Smooth muscle cell (in vitro differentiated cells): ENCODE measurements around the gene SUB1. TPM values are rescaled to one million over a fixed set of nuclear protein-coding genes. Genes with fewer than 3 reads are reported as not detected.
"Not testable (repeated sequence)": the region's sequence is repeated elsewhere in the genome, so short reads cannot be mapped to it uniquely, and the experiment has no call there.

Experiments used
- DNase-seq: peaks from one replicate; lab custom pipeline; 2025; ENCODE audit not compliant: unreplicated experiment; lab: John Stamatoyannopoulos, UW
- H2AFZ ChIP-seq: fragments of 200-600 bp; sonication (generic); 2 replicates; pipeline ENCODE4 v1.6.0; 2016; ENCODE audit warnings: antibody characterized with exemption, low read depth, mild to moderate bottlenecking
- H3F3A ChIP-seq: fragments of 200-600 bp; sonication (generic); 2 replicates; pipeline ENCODE4 v1.6.0; 2017; ENCODE audit warnings: antibody characterized with exemption, low read depth
- H3K27ac ChIP-seq: fragments of 200-600 bp; sonication (generic); 2 replicates; pipeline ENCODE4 v1.5.1; 2016; ENCODE audit warnings: low read depth, mild to moderate bottlenecking
- H3K27me3 ChIP-seq: fragments of 200-600 bp; sonication (generic); 2 replicates; pipeline ENCODE4 v1.6.1; 2016; ENCODE audit warnings: low read depth, mild to moderate bottlenecking
- H3K36me3 ChIP-seq: fragments of 200-600 bp; sonication (generic); 2 replicates; pipeline ENCODE4 v1.5.1; 2016; ENCODE audit warnings: low read depth
- H3K4me1 ChIP-seq: fragments of 200-600 bp; sonication (generic); 2 replicates; pipeline ENCODE4 v1.5.1; 2016; ENCODE audit warnings: low read depth
- H3K4me2 ChIP-seq: fragments of 200-600 bp; sonication (generic); 2 replicates; pipeline ENCODE4 v1.6.0; 2016; ENCODE audit warnings: mild to moderate bottlenecking
- H3K4me3 ChIP-seq: fragments of 200-600 bp; sonication (generic); 2 replicates; pipeline ENCODE4 v1.5.1; 2016; ENCODE audit warnings: mild to moderate bottlenecking
- H3K79me2 ChIP-seq: fragments of 200-600 bp; sonication (generic); 2 replicates; pipeline ENCODE4 v1.6.0; 2016; ENCODE audit warnings: low read depth, mild to moderate bottlenecking
- H3K9ac ChIP-seq: fragments of 200-600 bp; sonication (generic); 2 replicates; pipeline ENCODE4 v1.6.0; 2016; ENCODE audit warnings: low read depth
- H3K9me3 ChIP-seq: fragments of 200-600 bp; sonication (generic); replicated peaks from 2 replicates; pipeline ENCODE4 v1.5.1; 2016; ENCODE audit warnings: low read depth
- H4K20me1 ChIP-seq: fragments of 200-600 bp; sonication (generic); 2 replicates; pipeline ENCODE4 v1.6.0; 2016; ENCODE audit warnings: low read depth
- WGBS: methylation state at CpG from one replicate; pipeline ENCODE4 v1.1.7; 2016; ENCODE audit warnings: low lambda C conversion rate; 5-methylcytosine and 5-hydroxymethylcytosine counted together
- polyA plus RNA-seq: library from polyadenylated mRNA; unstranded; fragments of >200 nt; fragmentation: Nextera tagmentation; extraction: Ambion mirVana; gene quantifications from 2 replicates; pipeline ENCODE4 v1.2.1, GENCODE V29; 2016
- total RNA-seq: library from RNA; depleted of rRNA; stranded (reverse); fragments of >200 nt; gene quantifications from 2 replicates; pipeline ENCODE4 v1.2.3, GENCODE V29; 2014
- TF ChIP-seq, protein P1 (sequence below): fragments of 200-600 bp; sonication (generic); IDR thresholded peaks from 2 replicates; pipeline ENCODE4 v1.5.1; 2017; ENCODE audit warnings: borderline replicate concordance, mild to moderate bottlenecking, antibody characterized with exemption; ENCODE audit not compliant: insufficient read depth, poor library complexity, severe bottlenecking

The SUB1 gene
- total and polyA plus RNA-seq, 2 experiments from 2014 or later, result 321 to 466 TPM

DNA sequence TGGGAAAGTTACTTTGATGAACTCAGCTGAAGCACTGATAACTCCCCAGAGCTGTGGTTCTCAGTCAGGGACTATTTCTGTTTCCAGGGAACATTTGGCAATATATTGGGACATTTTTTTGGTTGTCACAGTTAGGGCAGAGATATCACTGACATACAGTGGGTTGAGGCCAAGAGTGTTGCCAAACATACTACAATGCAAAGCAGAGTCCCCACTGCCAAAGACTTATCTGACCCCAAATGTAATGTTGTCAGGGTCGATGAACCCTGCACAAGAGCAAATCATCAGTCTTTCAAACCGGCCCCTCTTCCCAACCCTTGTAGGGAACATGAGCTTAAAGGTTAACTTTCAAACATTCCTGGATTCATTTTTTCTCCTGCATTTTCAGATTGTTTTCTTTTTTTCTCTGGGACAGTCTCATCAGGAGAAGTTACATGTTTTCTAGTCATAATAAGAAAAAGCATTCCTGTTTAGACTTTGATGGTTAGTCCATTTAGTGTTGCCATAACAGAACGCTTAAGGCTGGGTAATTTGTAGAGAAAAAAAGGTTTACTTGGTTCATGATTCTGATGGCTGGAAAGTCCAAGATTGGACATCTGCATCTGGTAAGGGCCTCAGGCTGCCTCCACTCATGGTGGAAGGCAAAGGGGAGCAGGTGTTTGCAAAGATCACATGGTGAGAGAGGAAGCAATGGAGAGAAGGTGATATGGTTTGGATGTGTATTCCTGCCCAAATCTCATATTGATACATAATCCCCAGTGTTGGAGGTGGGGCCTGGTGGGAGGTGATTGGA, 18.8 kb upstream of the SUB1 start:
- H3K79me2 ChIP-seq, result no peaks in the 10 kb centered on the region
- no peak overlapping the region for H2AFZ ChIP-seq
- TF ChIP-seq, protein P1, sequence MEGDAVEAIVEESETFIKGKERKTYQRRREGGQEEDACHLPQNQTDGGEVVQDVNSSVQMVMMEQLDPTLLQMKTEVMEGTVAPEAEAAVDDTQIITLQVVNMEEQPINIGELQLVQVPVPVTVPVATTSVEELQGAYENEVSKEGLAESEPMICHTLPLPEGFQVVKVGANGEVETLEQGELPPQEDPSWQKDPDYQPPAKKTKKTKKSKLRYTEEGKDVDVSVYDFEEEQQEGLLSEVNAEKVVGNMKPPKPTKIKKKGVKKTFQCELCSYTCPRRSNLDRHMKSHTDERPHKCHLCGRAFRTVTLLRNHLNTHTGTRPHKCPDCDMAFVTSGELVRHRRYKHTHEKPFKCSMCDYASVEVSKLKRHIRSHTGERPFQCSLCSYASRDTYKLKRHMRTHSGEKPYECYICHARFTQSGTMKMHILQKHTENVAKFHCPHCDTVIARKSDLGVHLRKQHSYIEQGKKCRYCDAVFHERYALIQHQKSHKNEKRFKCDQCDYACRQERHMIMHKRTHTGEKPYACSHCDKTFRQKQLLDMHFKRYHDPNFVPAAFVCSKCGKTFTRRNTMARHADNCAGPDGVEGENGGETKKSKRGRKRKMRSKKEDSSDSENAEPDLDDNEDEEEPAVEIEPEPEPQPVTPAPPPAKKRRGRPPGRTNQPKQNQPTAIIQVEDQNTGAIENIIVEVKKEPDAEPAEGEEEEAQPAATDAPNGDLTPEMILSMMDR, result no peak
- no peak for DNase-seq
- no peaks in the 10 kb centered on the region for H3F3A ChIP-seq
- no peaks in the 10 kb centered on the region for H3K9me3 ChIP-seq
- H3K4me2 ChIP-seq, result no peak overlapping the region
- H3K27me3 ChIP-seq, result no peaks in the 10 kb centered on the region
- H4K20me1 ChIP-seq, result no peaks in the 10 kb centered on the region
- no peak overlapping the region for H3K9ac ChIP-seq
- H3K36me3 ChIP-seq, result no peaks in the 10 kb centered on the region
- WGBS, result 91% methylated on average over 3 of the region's 3 CpGs
- no peak overlapping the region for H3K27ac ChIP-seq
- H3K4me3 ChIP-seq, result no peak overlapping the region
- H3K4me1 ChIP-seq, result no peaks in the 10 kb centered on the region

DNA sequence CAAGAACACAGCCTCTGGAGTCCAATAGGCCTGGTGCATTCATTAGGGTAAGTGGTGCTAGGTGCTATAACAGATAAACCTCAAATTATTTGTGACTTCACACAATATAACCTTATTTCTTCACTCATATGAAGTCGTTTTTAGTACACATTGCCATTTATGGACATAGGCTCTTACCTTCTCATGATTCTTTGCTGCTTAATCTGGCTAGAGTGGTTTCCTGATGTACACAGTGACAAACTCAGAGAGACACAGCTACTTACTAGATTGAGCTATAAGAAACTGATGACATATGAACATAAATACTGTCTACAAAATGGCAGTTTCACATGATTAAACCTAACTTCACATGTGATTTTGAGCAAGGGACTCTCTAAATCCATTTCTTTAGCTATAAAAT, 14.2 kb upstream of the SUB1 start:
- H3K36me3 ChIP-seq, result no peaks in the 10 kb centered on the region
- H3F3A ChIP-seq, result no peaks in the 10 kb centered on the region
- H3K27ac ChIP-seq, result no peak overlapping the region
- no peak overlapping the region for H3K9ac ChIP-seq
- H3K79me2 ChIP-seq, result no peaks in the 10 kb centered on the region
- 81% methylated on average over 1 of the region's 1 CpG for whole genome bisulfite sequencing
- H3K4me3 ChIP-seq, result no peak overlapping the region
- TF ChIP-seq, protein P1, result no peak
- no peak overlapping the region for H2AFZ ChIP-seq
- no peaks in the 10 kb centered on the region for H3K9me3 ChIP-seq
- H4K20me1 ChIP-seq, result no peaks in the 10 kb centered on the region
- H3K27me3 ChIP-seq, result no peaks in the 10 kb centered on the region
- H3K4me1 ChIP-seq, result no peaks in the 10 kb centered on the region
- DNase-seq, result no peak
- H3K4me2 ChIP-seq, result no peak overlapping the region

DNA sequence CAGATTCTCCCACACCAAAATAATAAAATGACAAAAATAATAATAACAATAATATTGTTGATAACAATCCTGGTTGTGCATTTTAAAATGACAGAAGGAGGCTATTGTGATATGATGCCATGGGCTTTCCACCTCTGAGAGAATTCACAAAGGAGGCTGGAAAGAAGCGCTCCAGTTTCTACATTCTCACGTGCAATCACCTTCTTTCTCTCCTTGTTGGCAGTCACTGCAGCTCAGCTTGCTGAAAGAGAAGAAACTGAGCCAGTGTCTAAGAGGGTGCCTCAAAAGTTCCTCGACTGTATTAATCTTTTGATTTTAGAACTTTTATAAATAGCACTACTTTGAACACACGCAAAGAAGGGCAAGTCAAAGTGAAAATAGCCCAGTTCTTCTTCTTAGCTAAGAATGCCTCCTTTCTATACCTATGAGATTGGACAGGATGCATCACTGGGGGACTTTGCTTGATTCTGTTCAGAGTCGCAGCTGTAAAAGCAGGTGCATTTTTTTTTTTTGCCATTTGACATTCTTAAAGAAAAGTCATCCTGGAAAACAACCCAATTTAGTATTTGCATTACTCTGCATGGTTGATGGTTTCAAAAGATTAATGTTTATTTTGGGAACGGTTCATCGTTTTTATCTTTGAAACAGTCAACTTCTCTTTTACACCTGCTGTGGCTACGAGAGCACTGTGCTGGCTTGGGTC, 12.4 kb upstream of the SUB1 start:
- H3K4me3 ChIP-seq, result no peak overlapping the region
- no peak overlapping the region for H3K27ac ChIP-seq
- H3K79me2 ChIP-seq, result no peaks in the 10 kb centered on the region
- H3K27me3 ChIP-seq, result no peaks in the 10 kb centered on the region
- H3K4me2 ChIP-seq, result no peak overlapping the region
- no peaks in the 10 kb centered on the region for H3F3A ChIP-seq
- no peaks in the 10 kb centered on the region for H4K20me1 ChIP-seq
- TF ChIP-seq, protein P1, result no peak
- H3K4me1 ChIP-seq, result no peaks in the 10 kb centered on the region
- 94% methylated on average over 8 of the region's 8 CpGs for WGBS
- H2AFZ ChIP-seq, result no peak overlapping the region
- no peaks in the 10 kb centered on the region for H3K36me3 ChIP-seq
- H3K9me3 ChIP-seq, result no peaks in the 10 kb centered on the region
- H3K9ac ChIP-seq, result no peak overlapping the region
- no peak for DNase-seq

DNA sequence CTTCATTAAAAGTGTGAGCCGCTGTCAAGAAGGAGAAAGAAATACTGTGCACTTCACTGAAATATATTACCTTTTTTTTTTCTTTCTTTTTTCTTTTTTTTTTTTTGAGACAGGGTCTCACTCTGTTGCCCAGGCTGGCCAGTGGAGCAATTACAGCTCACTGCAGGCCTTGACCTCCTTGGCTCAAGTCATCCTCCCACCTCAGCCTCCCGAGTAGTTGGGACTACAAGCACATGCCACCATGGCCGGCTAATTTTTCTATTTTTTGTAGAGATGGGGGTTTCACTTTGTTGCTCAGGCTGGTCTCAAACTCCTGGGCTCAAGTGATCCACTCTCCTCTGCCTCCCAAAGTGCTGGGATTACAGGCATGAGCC, 11.9 kb upstream of the SUB1 start:
- H3K4me1 ChIP-seq, H3K4me3 ChIP-seq, H4K20me1 ChIP-seq, H3K36me3 ChIP-seq, H3K4me2 ChIP-seq, H3K9ac ChIP-seq, H3K79me2 ChIP-seq, H3K27me3 ChIP-seq, H3K9me3 ChIP-seq, H3K27ac ChIP-seq, H3F3A ChIP-seq, H2AFZ ChIP-seq, DNase-seq: not testable (repeated sequence)
- 88% methylated on average over 3 of the region's 3 CpGs for WGBS
